Measurements from ENCODE around the gene MCM3AP. TPM values are rescaled to one million over a fixed set of nuclear protein-coding genes. Genes with fewer than 3 reads are reported as not detected.
"Not testable (repeated sequence)": the region's sequence is repeated elsewhere in the genome, so short reads cannot be mapped to it uniquely, and the experiment has no call there.

Gene MCM3AP
- total and polyA plus RNA-seq, 4 donors, result 15.5 to 58.1 (median 33.5) TPM

- not testable (repeated sequence) for DNase-seq (ENCODE audit: low spot score); H3K9ac ChIP-seq (ENCODE audit: low read depth in 1 of 2, low read length in 2 of 2); H3K4me3 ChIP-seq (ENCODE audit: low read depth in 1 of 3, low read length in 3 of 3); H3K9me3 ChIP-seq (ENCODE audit: control insufficient read depth in 4 of 4, low read length in 3 of 4); H3K27me3 ChIP-seq (ENCODE audit: control insufficient read depth in 4 of 4, insufficient read depth in 4 of 4, low read length in 3 of 4); H3K4me1 ChIP-seq (ENCODE audit: control insufficient read depth in 4 of 4, insufficient read depth in 4 of 4, low read length in 3 of 4)
- WGBS, result 73% methylated on average over 3 of the region's 8 CpGs
- peak; percentile 34 to 43 for TF ChIP-seq RXRA (IDR thresholded peaks at IDR 0.05)
- peak in 1 of 2 donors; percentile 14 for TF ChIP-seq GABPA (IDR thresholded peaks at IDR 0.05 in 1 of 2, conservative IDR thresholded peaks at IDR 0.05 in 1 of 2)
- TF ChIP-seq NR2F2 (IDR thresholded peaks at IDR 0.05), result peak; percentile 74
- H3K27ac ChIP-seq (ENCODE audit: low read depth in 1 of 2, low read length in 2 of 2), result peak overlapping the region; percentile 5 to 13
- peaks cover 6 to 55% (median 34%) of the 10 kb centered on the region in 4 donors for H3K36me3 ChIP-seq (ENCODE audit: control insufficient read depth in 4 of 4, insufficient read depth in 3 of 4, low read depth in 1 of 4, low read length in 3 of 4)
Observed at GRCh38 chr21:46200877-46201803, 84.3 kb downstream of the MCM3AP start.

GRCh38 chr21:46199436-46200373 lies 85.7 kb downstream of the MCM3AP start:
- no peak for TF ChIP-seq SP1 (IDR thresholded peaks at IDR 0.05)
- H3K4me3 ChIP-seq (ENCODE audit: low read depth in 1 of 3, low read length in 3 of 3), result no peak overlapping the region
- DNase-seq (ENCODE audit: low spot score), result no peak
- no peaks in the 10 kb centered on the region for H3K4me1 ChIP-seq (ENCODE audit: control insufficient read depth in 4 of 4, insufficient read depth in 4 of 4, low read length in 3 of 4)
- 79% methylated on average over 13 of the region's 13 CpGs for WGBS
- no peaks in the 10 kb centered on the region for H3K27me3 ChIP-seq (ENCODE audit: control insufficient read depth in 4 of 4, insufficient read depth in 4 of 4, low read length in 3 of 4)
- no peak overlapping the region for H3K27ac ChIP-seq (ENCODE audit: low read depth in 1 of 2, low read length in 2 of 2)
- H3K36me3 ChIP-seq (ENCODE audit: control insufficient read depth in 4 of 4, insufficient read depth in 3 of 4, low read depth in 1 of 4, low read length in 3 of 4), result peaks cover 8 to 55% (median 35%) of the 10 kb centered on the region in 4 donors
- no peaks in the 10 kb centered on the region for H3K9me3 ChIP-seq (ENCODE audit: control insufficient read depth in 4 of 4, low read length in 3 of 4)
- no peak overlapping the region for H3K9ac ChIP-seq (ENCODE audit: low read depth in 1 of 2, low read length in 2 of 2)

GRCh38 chr21:46196733-46197132 lies 88.7 kb downstream of the MCM3AP start:
- Histone ChIP-seq H3K9me3 (ENCODE audit: control insufficient read depth in 4 of 4, low read length in 3 of 4) (no peaks in the 10 kb centered on the region), H3K4me1 (ENCODE audit: control insufficient read depth in 4 of 4, insufficient read depth in 4 of 4, low read length in 3 of 4) (no peaks in the 10 kb centered on the region), H3K27ac (ENCODE audit: low read depth in 1 of 2, low read length in 2 of 2) (no peak overlapping the region), H3K36me3 (ENCODE audit: control insufficient read depth in 4 of 4, insufficient read depth in 3 of 4, low read depth in 1 of 4, low read length in 3 of 4) (peaks cover 13 to 57% (median 44%) of the 10 kb centered on the region in 4 donors), H3K9ac (ENCODE audit: low read depth in 1 of 2, low read length in 2 of 2) (no peak overlapping the region), H3K27me3 (ENCODE audit: control insufficient read depth in 4 of 4, insufficient read depth in 4 of 4, low read length in 3 of 4) (no peaks in the 10 kb centered on the region), H3K4me3 (ENCODE audit: low read depth in 1 of 3, low read length in 3 of 3) (no peak overlapping the region)
- no peak for DNase-seq (ENCODE audit: low spot score)
- WGBS, result 87% methylated on average over 20 of the region's 20 CpGs
- TF ChIP-seq GABPA (IDR thresholded peaks at IDR 0.05 in 1 of 2, conservative IDR thresholded peaks at IDR 0.05 in 1 of 2) (no peak), HNF4G (IDR thresholded peaks at IDR 0.05) (no peak), RXRA (IDR thresholded peaks at IDR 0.05) (no peak)

- H3K9ac ChIP-seq (ENCODE audit: low read depth in 1 of 2, low read length in 2 of 2), result no peak overlapping the region
- H3K27me3 ChIP-seq (ENCODE audit: control insufficient read depth in 4 of 4, insufficient read depth in 4 of 4, low read length in 3 of 4), result no peaks in the 10 kb centered on the region
- WGBS, result 92% methylated on average over 20 of the region's 20 CpGs
- H3K4me1 ChIP-seq (ENCODE audit: control insufficient read depth in 4 of 4, insufficient read depth in 4 of 4, low read length in 3 of 4), result no peaks in the 10 kb centered on the region
- no peak for DNase-seq (ENCODE audit: low spot score)
- H3K36me3 ChIP-seq (ENCODE audit: control insufficient read depth in 4 of 4, insufficient read depth in 3 of 4, low read depth in 1 of 4, low read length in 3 of 4), result peaks cover 13 to 62% (median 46%) of the 10 kb centered on the region in 4 donors
- H3K9me3 ChIP-seq (ENCODE audit: control insufficient read depth in 4 of 4, low read length in 3 of 4), result no peaks in the 10 kb centered on the region
- no peak overlapping the region for H3K4me3 ChIP-seq (ENCODE audit: low read depth in 1 of 3, low read length in 3 of 3)
- H3K27ac ChIP-seq (ENCODE audit: low read depth in 1 of 2, low read length in 2 of 2), result no peak overlapping the region
- TF ChIP-seq ZBTB33 (IDR thresholded peaks at IDR 0.05) (no peak), HNF4A (conservative IDR thresholded peaks at IDR 0.05) (no peak), YY1 (IDR thresholded peaks at IDR 0.05) (no peak), FOXA2 (IDR thresholded peaks at IDR 0.05) (no peak), SP1 (IDR thresholded peaks at IDR 0.05) (no peak), EGR1 (IDR thresholded peaks at IDR 0.05; ENCODE audit: low read depth in 2 of 2) (no peak), TAF1 (conservative IDR thresholded peaks at IDR 0.05) (no peak), NR2F2 (IDR thresholded peaks at IDR 0.05) (no peak), CTCF (IDR thresholded peaks at IDR 0.05; ENCODE audit: low read depth, low read length, missing input control) (no peak), GABPA (IDR thresholded peaks at IDR 0.05 in 1 of 2, conservative IDR thresholded peaks at IDR 0.05 in 1 of 2) (no peak)
Observed at GRCh38 chr21:46195595-46196195, 89.7 kb downstream of the MCM3AP start.

Data from liver (tissue), 9 donors.